ENCODE measurements around the gene DTNB.

DTNB gene

DNA sequence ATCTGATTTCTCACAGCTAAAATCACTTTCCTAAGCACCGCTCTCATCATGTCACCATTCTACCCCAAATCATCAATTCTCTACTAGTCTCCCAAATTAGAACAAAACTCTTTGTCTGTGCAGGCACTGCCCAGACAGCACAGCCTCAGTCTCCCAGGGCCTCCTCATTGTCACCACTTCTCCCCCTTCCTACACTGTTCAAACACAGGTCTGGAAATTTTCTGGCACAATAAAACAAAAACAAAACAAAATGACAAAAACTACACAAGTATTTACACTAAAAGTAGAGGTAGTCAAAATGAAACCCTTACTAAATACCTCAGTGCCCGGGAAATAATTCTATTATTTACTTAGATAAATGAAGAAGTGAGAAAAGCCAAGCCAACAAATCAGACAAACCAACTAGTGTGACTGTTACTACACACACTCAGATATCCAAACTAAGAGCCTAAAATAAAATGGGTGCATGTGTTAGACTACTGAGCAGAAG, 175.4 kb downstream of the DTNB start:
- DNase-seq = no peak
- Histone ChIP-seq H3K4me3 (ENCODE audit: low read depth, low read length) (no peak overlapping the region), H3K9me3 (ENCODE audit: severe bottlenecking) (no peaks in the 10 kb centered on the region), H3K36me3 (no peaks in the 10 kb centered on the region), H3K27ac (no peak overlapping the region), H3K27me3 (ENCODE audit: insufficient read depth, low read depth, severe bottlenecking) (no peaks in the 10 kb centered on the region)
- TF ChIP-seq, protein P1, sequence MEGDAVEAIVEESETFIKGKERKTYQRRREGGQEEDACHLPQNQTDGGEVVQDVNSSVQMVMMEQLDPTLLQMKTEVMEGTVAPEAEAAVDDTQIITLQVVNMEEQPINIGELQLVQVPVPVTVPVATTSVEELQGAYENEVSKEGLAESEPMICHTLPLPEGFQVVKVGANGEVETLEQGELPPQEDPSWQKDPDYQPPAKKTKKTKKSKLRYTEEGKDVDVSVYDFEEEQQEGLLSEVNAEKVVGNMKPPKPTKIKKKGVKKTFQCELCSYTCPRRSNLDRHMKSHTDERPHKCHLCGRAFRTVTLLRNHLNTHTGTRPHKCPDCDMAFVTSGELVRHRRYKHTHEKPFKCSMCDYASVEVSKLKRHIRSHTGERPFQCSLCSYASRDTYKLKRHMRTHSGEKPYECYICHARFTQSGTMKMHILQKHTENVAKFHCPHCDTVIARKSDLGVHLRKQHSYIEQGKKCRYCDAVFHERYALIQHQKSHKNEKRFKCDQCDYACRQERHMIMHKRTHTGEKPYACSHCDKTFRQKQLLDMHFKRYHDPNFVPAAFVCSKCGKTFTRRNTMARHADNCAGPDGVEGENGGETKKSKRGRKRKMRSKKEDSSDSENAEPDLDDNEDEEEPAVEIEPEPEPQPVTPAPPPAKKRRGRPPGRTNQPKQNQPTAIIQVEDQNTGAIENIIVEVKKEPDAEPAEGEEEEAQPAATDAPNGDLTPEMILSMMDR (IDR thresholded peaks at IDR 0.05; ENCODE audit: low read depth, low read length) = no peak

DNA sequence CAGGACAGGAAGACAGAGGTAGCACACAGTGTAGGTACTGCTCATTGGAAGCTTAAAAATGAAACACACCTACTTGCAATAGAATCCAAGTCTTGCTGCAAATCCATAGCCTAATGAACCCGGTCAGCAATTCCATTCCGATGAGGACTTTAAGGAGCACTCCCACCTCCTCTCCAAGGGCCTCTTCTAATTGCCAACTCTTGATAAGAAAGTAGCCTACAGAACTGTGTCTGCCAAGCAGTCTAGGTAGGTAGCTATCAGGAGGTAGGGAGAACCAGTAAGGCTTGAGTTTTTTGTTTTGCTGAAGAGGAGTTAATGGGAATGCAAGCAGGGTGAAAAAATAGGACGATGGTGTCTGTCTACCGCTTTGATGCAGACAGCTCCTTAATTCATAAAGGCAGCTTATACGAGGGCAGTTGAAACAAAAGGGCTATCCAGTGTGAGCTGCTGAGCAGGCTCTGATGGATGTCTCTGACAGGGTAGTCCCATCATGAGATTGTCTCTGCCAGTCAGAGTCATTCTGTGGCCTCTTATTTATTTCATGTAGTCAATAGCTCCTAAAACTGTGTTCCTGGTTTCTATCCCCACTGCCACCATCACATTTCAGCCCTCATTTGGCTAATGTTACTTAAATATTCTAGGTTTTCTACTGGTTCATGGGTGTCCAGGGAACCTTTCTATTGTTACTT, 176.0 kb downstream of the DTNB start:
- H3K27ac ChIP-seq = no peak overlapping the region
- H3K9me3 ChIP-seq (ENCODE audit: severe bottlenecking) = no peaks in the 10 kb centered on the region
- no peak overlapping the region for H3K4me3 ChIP-seq (ENCODE audit: low read depth, low read length)
- no peaks in the 10 kb centered on the region for H3K27me3 ChIP-seq (ENCODE audit: insufficient read depth, low read depth, severe bottlenecking)
- DNase-seq = no peak
- H3K36me3 ChIP-seq = no peaks in the 10 kb centered on the region
- TF ChIP-seq, protein P1 (IDR thresholded peaks at IDR 0.05; ENCODE audit: low read depth, low read length) = no peak

DNA sequence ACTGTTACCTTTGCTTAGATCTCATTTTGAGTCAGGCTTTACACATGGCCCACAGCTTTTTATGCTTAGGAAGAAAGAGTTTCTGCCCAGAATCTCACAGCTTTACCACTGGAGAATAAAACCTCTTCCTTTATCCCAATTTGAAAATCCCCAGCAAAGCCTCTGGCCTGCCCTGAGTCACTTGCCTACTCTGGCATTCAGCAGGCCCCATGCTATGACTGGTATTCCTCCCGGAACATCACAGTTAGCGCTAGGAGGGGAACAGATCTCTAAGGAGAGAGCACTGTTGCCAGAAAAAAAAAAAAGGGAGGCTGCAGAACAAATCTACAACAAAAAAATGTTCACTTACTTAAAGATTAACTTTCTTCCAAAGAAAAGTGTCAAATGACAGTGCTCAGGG, 178.8 kb downstream of the DTNB start:
- Histone ChIP-seq H3K27ac (no peak overlapping the region), H3K36me3 (no peaks in the 10 kb centered on the region), H3K27me3 (ENCODE audit: insufficient read depth, low read depth, severe bottlenecking) (no peaks in the 10 kb centered on the region), H3K9me3 (ENCODE audit: severe bottlenecking) (no peaks in the 10 kb centered on the region), H3K4me3 (ENCODE audit: low read depth, low read length) (no peak overlapping the region)
- TF ChIP-seq, protein P1 (IDR thresholded peaks at IDR 0.05; ENCODE audit: low read depth, low read length) = no peak
- DNase-seq = no peak

DNA sequence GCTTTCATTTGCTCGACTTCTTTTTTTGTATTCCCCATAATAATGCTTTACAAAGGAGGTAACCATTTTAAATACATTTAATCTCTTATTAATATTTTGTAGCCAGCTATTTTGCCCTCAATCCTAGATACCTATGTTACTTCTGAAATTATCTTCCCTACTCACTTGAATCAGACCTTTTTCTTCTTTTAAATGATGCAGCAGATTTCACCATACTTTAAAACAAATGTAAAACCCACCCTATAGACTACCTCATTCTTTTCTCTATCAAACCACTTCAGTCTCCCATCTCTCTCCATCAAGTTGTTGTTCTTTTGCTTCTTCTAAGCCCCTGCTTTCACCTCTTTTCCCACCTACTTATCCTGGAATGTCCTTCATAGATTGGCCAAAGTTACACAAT, 180.2 kb downstream of the DTNB start:
- no peak overlapping the region for H3K4me3 ChIP-seq (ENCODE audit: low read depth, low read length)
- DNase-seq = no peak
- no peaks in the 10 kb centered on the region for H3K27me3 ChIP-seq (ENCODE audit: insufficient read depth, low read depth, severe bottlenecking)
- no peak overlapping the region for H3K27ac ChIP-seq
- TF ChIP-seq, protein P1 (IDR thresholded peaks at IDR 0.05; ENCODE audit: low read depth, low read length) = no peak
- H3K36me3 ChIP-seq = no peaks in the 10 kb centered on the region
- H3K9me3 ChIP-seq (ENCODE audit: severe bottlenecking) = no peaks in the 10 kb centered on the region

DNA sequence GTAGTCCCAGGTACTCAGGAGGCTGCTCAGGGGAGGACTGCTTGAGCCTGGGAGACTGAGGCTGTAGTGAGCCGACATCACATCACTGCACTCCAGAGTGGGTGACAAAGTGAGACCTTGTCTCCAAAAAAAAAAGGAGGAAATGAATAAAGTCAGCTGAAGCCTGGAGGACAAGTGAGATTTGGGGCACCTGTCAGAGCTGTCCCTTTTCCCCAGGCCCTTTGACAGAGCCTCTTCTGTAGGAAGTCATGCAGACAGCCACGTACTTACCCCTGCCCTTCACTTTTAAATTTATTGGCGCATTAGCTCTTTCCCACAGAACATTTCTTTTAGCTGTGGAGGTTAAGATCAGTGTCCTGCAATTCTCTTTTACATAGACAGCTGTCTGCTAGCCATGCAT, 180.7 kb downstream of the DTNB start:
- H3K27ac ChIP-seq = no peak overlapping the region
- H3K4me3 ChIP-seq (ENCODE audit: low read depth, low read length) = no peak overlapping the region
- DNase-seq = no peak
- H3K27me3 ChIP-seq (ENCODE audit: insufficient read depth, low read depth, severe bottlenecking) = no peaks in the 10 kb centered on the region
- TF ChIP-seq, protein P1 (IDR thresholded peaks at IDR 0.05; ENCODE audit: low read depth, low read length) = no peak
- no peaks in the 10 kb centered on the region for H3K9me3 ChIP-seq (ENCODE audit: severe bottlenecking)
- no peaks in the 10 kb centered on the region for H3K36me3 ChIP-seq
